ENCODE results near the gene KATNB1. TPM values are rescaled to one million over a fixed set of nuclear protein-coding genes. Genes with fewer than 3 reads are reported as not detected.

KATNB1 gene
- total and polyA plus RNA-seq, 2 of the 8 experiments (the other 6 are each of a cell fraction or from before 2014, with no cell fraction given), result 50.2 to 60.4 TPM

DNA sequence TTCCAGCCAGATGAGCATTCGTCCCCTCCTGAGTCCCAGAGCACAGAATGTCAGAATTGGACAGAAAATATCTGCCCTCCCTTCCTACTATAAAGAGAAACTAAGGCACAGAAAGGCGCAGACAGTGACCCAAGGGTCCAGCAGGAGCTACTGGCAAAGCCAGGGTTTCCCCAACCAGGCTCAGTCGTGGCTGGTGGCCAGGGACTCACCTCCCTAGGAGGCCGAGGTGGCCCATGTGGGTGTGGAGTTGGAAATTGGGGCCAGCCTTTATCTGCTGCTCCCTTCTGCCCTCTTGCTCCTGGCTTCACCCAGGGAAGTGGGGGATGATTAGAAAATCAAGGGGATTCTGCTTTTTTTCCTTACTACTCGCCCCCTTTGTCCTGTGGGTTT, 39.9 kb upstream of the KATNB1 start (continued):
- TF ChIP-seq TBP (IDR thresholded peaks at IDR 0.05; ENCODE audit: low read depth, low read length) (no peak), NANOG (IDR thresholded peaks at IDR 0.05; ENCODE audit: insufficient read depth, low read depth, low read length, poor library complexity, severe bottlenecking) (no peak), NRF1 (IDR thresholded peaks at IDR 0.05; ENCODE audit: low read depth, low read length) (no peak), POLR2AphosphoS5 (IDR thresholded peaks at IDR 0.05; ENCODE audit: low read depth, low read length) (no peak), SP2 (IDR thresholded peaks at IDR 0.05; ENCODE audit: low read length) (no peak), GTF2F1 (IDR thresholded peaks at IDR 0.05; ENCODE audit: borderline replicate concordance, low read depth, low read length) (no peak)

Measured in H1 (cell line).